Left lung (tissue), 10 donors: Measurements from ENCODE around the gene CXXC5. TPM values are rescaled to one million over a fixed set of nuclear protein-coding genes. Genes with fewer than 3 reads are reported as not detected.

Source experiments
- ATAC-seq: fragments of 200-7000 bp; cut with Tn5 transposase; one replicate; pipeline ENCODE4 v1.9.1; 2020; ENCODE audit warnings: moderate library complexity
- DNase-seq, 4 donors: peaks; one replicate each; pipeline ENCODE4 v3.0.0-alpha.2; 2013 to 2020
- H3K27ac ChIP-seq, 2 donors: fragments of 200-600 bp; sonication (generic) in 1 of 2; one replicate each; pipeline versions ENCODE4 v1.5.0 to v1.8.0; 2020 to 2021
- H3K27me3 ChIP-seq, 2 donors: fragments of 200-600 bp; sonication (generic) in 1 of 2; one replicate each; pipeline versions ENCODE4 v1.5.0 to v1.8.0; 2020 to 2021
- H3K36me3 ChIP-seq, 2 donors: fragments of 200-600 bp; sonication (generic) in 1 of 2; one replicate each; pipeline versions ENCODE4 v1.5.0 to v1.8.0; 2020 to 2021
- H3K4me1 ChIP-seq, 2 donors: fragments of 200-600 bp; one replicate each; pipeline ENCODE4 v1.8.0; 2021
- H3K4me3 ChIP-seq, 2 donors: fragments of 200-600 bp; sonication (generic) in 1 of 2; one replicate each; pipeline versions ENCODE4 v1.5.0 to v1.8.0; 2020 to 2021; ENCODE audit warnings: mild to moderate bottlenecking in 1 of 2
- H3K9me3 ChIP-seq, 2 donors: fragments of 200-600 bp; sonication (generic) in 1 of 2; one replicate each; pipeline versions ENCODE4 v1.5.0 to v1.8.0; 2020 to 2021
- intact Hi-C, 2 donors: fragments of 100-400 bp; cut with DNase I; formaldehyde crosslinking; loops; one replicate each; pipeline versions ENCODE4 v1.11.2 to v1.14.2; 2022
- polyA plus RNA-seq, 6 donors: library from polyadenylated mRNA; unstranded; fragments of 120-200 nt; gene quantifications; one replicate each; pipeline ENCODE4 v1.2.1, GENCODE V29; 2013; ENCODE audit not compliant: insufficient read length in 6 of 6
- total RNA-seq, 2 donors: library from RNA; stranded (reverse); fragmentation: NEBNext Ultra II Directional; extraction: Animal tissue kit (Norgen Biotek cat#: 25700); gene quantifications; one replicate each; pipeline ENCODE4 v1.2.1, GENCODE V29; 2021
- TF ChIP-seq, protein P1 (sequence below), 2 donors: fragments of 200-600 bp; sonication (generic) in 1 of 2; IDR thresholded peaks; one replicate each; pipeline versions ENCODE4 v1.5.0 to v1.8.0; 2021; ENCODE audit warnings: antibody characterized with exemption in 2 of 2
- donor health status: DM: no; HTN: yes; CAD: no.
- donor health status: DM: no; HTN: no; CAD: no.

Gene CXXC5
- total and polyA plus RNA-seq, 8 donors = 24.5 to 53.5 (median 40.9) TPM

DNA sequence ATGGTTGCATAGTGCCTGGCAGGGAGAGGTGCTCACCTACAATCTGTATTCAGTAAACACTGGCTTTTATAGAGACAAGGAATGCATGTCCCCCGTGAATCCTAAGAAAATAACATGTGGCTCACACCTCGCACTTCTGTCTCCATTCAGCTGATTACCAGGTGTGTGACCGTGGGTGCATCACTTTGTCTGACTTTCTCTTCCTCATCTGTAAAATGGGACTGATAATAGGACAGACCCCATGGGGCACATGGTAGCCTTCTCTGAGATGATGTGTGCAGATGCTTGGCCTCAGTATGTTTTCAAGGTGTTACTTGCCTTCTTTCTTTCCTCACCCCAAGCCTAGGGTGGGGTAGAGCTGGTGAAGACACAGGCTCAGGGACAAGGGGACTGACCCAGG is 6.3 kb downstream of the CXXC5 start:
- intact Hi-C loops = no loop called here
- Histone ChIP-seq H3K4me1 (peaks cover 65 to 96% of the 10 kb centered on the region in 2 donors), H3K27ac (no peak overlapping the region), H3K4me3 (no peak overlapping the region), H3K36me3 (no peaks in the 10 kb centered on the region), H3K9me3 (no peaks in the 10 kb centered on the region), H3K27me3 (peaks cover 0 to 51% of the 10 kb centered on the region in 2 donors)
- TF ChIP-seq, protein P1, sequence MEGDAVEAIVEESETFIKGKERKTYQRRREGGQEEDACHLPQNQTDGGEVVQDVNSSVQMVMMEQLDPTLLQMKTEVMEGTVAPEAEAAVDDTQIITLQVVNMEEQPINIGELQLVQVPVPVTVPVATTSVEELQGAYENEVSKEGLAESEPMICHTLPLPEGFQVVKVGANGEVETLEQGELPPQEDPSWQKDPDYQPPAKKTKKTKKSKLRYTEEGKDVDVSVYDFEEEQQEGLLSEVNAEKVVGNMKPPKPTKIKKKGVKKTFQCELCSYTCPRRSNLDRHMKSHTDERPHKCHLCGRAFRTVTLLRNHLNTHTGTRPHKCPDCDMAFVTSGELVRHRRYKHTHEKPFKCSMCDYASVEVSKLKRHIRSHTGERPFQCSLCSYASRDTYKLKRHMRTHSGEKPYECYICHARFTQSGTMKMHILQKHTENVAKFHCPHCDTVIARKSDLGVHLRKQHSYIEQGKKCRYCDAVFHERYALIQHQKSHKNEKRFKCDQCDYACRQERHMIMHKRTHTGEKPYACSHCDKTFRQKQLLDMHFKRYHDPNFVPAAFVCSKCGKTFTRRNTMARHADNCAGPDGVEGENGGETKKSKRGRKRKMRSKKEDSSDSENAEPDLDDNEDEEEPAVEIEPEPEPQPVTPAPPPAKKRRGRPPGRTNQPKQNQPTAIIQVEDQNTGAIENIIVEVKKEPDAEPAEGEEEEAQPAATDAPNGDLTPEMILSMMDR (IDR thresholded peaks at IDR 0.05) = no peak
- DNase-seq (no peak), ATAC-seq (no peak)

DNA sequence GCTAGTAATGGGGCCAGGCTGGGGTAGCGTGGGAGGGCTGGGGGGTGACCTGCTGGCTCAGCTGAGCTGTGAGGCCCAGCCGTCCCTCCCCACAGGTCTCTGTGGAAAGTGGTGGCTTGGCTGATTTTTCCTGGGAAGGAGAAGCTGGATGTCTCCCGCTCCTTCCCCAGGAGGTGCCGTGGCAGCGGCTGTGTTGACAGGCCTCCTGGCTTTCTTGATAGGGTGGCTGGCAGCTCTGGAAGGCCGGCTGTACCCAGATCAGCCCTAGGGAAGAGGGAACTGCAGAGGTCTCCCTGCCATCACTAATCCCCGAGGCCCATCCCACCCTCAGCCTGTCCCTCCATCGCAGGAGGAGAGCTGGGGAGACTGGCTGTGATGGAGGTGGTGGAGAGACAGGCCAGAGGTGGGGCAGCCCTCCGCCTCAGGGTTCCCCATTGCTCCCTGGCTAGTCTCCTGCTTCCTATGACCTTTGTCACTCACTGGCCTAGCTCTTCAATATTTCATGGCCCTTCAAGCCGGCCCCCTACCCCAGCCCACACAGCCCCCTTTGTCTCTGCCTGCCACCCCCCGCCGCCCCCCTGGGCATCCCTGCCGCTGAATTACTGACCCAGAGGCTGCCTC is 6.8 kb downstream of the CXXC5 start:
- ATAC-seq (no peak), DNase-seq (peak in 1 of 4 donors; percentile 75)
- Histone ChIP-seq H3K9me3 (no peaks in the 10 kb centered on the region), H3K4me3 (no peak overlapping the region), H3K27me3 (peaks cover 0 to 51% of the 10 kb centered on the region in 2 donors), H3K4me1 (peaks cover 71 to 96% of the 10 kb centered on the region in 2 donors), H3K36me3 (no peaks in the 10 kb centered on the region), H3K27ac (peak overlapping the region; percentile 67 to 82)
- TF ChIP-seq, protein P1 (IDR thresholded peaks at IDR 0.05) = no peak
- intact Hi-C loops = no loop called here

DNA sequence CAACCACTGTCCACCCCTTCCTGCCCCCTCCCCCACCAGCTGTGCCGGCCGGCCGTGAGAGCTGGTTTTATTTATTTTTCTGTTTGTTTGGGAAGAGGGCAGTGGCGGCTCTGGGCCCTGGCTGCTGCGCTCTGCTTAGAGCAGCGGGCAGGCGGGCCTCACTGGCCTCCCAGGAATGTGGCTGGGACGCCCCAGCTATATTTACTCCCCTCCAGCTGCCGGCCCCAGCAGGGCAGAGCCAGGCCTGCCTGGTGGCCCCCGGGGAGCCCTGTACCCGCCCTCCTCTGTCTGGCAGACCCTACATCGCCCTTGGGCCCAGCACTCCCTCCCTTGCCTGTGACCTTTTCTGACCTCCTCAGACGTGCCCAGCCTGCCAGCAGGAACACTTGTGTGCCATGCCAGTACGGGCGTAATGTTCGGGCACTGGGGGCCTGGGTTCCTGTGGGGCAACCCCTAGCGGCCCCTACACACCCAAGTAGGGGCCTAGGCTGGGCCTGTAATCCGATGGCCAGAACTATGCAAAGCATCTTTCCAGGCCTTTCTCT is 7.7 kb downstream of the CXXC5 start:
- Histone ChIP-seq H3K27ac (peak overlapping the region; percentile 67 to 82), H3K4me3 (no peak overlapping the region), H3K9me3 (no peaks in the 10 kb centered on the region), H3K27me3 (peaks cover 0 to 49% of the 10 kb centered on the region in 2 donors), H3K4me1 (peaks cover 73 to 96% of the 10 kb centered on the region in 2 donors), H3K36me3 (no peaks in the 10 kb centered on the region)
- peak in 2 of 4 donors; percentile 68 to 74 for DNase-seq
- TF ChIP-seq, protein P1 (IDR thresholded peaks at IDR 0.05) = no peak
- ATAC-seq = peak; percentile 45
- intact Hi-C loops = no loop called here

DNA sequence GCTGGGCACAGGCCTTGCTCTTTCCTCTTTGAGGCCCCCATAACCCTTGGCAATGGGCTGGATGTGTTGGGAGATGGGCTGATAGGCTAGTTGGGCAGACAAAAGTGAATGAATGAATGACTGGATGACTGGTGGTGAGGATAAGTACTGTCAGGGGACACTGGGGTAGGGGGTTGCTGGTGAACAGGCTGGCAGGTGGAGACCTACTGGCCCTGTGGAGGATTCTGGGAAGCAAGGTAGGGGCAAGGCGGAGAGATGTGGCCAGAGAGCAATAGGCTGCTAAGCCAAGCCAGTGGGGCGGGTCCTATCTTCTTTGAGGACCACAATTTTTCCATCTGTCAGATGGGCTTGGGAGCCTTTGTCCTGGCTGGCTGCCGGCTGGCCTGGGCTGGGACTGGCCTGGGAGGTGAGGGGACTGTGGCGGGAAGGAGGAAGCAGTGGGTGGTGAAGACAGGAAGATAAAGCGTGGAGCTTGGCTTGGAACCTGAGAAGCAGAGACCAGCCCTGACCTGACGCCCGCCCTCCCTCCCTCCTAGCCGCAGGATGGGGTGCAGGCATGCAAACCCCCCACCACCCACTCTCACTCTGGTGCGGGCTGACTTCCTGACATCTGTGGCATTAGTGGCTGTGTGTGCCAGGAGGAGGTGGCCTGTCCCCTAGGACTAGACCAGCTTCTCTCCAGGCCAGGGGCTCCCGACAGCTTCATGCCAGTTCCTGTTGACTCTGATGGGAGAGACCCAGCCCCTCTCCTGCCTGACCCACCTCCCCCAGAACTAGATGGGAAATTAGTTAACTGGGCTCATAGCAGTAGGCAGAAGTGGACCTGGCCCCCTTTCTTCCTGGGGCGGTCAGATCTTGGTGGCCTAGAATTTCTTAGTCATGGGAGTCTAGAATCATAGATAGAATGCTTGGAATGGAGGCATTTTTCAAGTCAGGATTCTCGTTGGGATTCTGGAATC is 9.5 kb downstream of the CXXC5 start:
- Histone ChIP-seq H3K4me3 (no peak overlapping the region), H3K27ac (peak overlapping the region; percentile 50 to 79), H3K27me3 (peaks cover 0 to 37% of the 10 kb centered on the region in 2 donors), H3K36me3 (no peaks in the 10 kb centered on the region), H3K4me1 (peaks cover 75 to 92% of the 10 kb centered on the region in 2 donors), H3K9me3 (no peaks in the 10 kb centered on the region)
- no peak for ATAC-seq
- intact Hi-C loops = no loop called here
- DNase-seq = no peak
- TF ChIP-seq, protein P1 (IDR thresholded peaks at IDR 0.05) = no peak

DNA sequence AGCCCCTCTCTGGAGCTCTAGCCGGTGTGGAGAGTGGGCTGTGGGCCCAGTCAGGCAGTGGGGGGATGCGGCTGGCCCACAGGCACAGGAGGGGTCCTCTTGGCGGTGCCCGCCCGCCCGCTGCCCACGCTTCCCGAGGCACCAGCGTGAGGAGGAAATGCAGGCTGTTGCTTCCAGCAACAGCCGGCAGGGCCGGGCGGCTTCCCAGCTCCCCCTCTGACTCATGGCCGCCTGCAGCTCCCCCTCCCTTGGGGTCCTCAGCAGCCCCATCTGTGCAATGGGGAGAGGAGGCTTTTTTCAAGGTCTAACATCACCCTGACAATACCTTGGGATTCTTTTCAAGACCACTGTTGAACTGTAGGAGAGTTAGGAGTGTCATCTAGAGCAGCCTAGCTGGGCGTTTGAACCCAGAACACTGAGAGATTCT is 10.4 kb downstream of the CXXC5 start:
- H3K9me3 ChIP-seq = no peaks in the 10 kb centered on the region
- peak overlapping the region; percentile 50 to 79 for H3K27ac ChIP-seq
- no peak for ATAC-seq
- DNase-seq = no peak
- no peak overlapping the region for H3K4me3 ChIP-seq
- peaks cover 0 to 33% of the 10 kb centered on the region in 2 donors for H3K27me3 ChIP-seq
- TF ChIP-seq, protein P1 (IDR thresholded peaks at IDR 0.05) = peak in 1 of 2 donors; percentile 30
- intact Hi-C loops = no loop called here
- no peaks in the 10 kb centered on the region for H3K36me3 ChIP-seq
- H3K4me1 ChIP-seq = peaks cover 69 to 88% of the 10 kb centered on the region in 2 donors
